Testis (tissue), 2 donors: ENCODE measurements around the gene IMMP2L.

ENCODE experiments used
- CTCF ChIP-seq, 3 experiments: fragments of 450-650 bp in 2 of 3; fragments of 200-600 bp in 1 of 3; sonication (generic) in 1 of 3; IDR thresholded peaks; one replicate each; pipeline ENCODE4 v1.5.1; 2016 to 2019; ENCODE audit warnings: antibody characterized with exemption in 3 of 3, mild to moderate bottlenecking in 2 of 3, moderate library complexity in 1 of 3
- POLR2A ChIP-seq: fragments of 450-650 bp; IDR thresholded peaks from one replicate; pipeline ENCODE4 v1.6.1; 2017; ENCODE audit warnings: antibody characterized with exemption, mild to moderate bottlenecking, moderate library complexity

GRCh38 chr7:111172564-111173257 lies 389.6 kb downstream of the IMMP2L start:
- TF ChIP-seq POLR2A (no peak), CTCF (IDR thresholded peaks at IDR 0.05) (no peak)
